GM18508 (cell line): ENCODE results near the gene PBRM1.
"Not testable (repeated sequence)": the region's sequence is repeated elsewhere in the genome, so short reads cannot be mapped to it uniquely, and the experiment has no call there.

Source experiments
- ATAC-seq: cut with Tn5 transposase; IDR thresholded peaks from one replicate; pipeline ENCODE4 v1.9.1; 2021; ENCODE audit warnings: moderate number of reproducible peaks; ENCODE audit not compliant: insufficient read depth, unreplicated experiment

PBRM1 gene

DNA sequence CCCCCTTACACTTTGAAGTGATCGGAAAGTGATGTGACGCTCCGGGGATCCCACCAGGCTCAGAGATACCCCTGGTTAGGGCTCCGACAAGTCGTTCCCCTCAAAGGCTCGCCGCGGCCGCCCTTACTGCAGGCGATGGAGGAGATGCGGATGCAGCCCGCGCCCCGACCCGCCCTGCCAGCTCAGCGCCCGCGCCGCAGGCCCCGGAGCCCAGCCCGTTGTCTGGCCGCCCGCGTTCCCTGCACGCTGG lies 19.6 kb upstream of the PBRM1 start:
- ATAC-seq, result no peak

- ATAC-seq, result no peak
These were observed 19.1 kb upstream of the PBRM1 start for GRCh38 chr3:52704611-52705437.

- ATAC-seq, result no peak
These were observed 17.6 kb upstream of the PBRM1 start for GRCh38 chr3:52703341-52703740.

- no peak for ATAC-seq
These were observed 11.9 kb upstream of the PBRM1 start for GRCh38 chr3:52697632-52697965.

- no peak for ATAC-seq
These were observed 11.3 kb upstream of the PBRM1 start for GRCh38 chr3:52696830-52697631.

- no peak for ATAC-seq
These were observed 10.3 kb upstream of the PBRM1 start for GRCh38 chr3:52695798-52696671.

DNA sequence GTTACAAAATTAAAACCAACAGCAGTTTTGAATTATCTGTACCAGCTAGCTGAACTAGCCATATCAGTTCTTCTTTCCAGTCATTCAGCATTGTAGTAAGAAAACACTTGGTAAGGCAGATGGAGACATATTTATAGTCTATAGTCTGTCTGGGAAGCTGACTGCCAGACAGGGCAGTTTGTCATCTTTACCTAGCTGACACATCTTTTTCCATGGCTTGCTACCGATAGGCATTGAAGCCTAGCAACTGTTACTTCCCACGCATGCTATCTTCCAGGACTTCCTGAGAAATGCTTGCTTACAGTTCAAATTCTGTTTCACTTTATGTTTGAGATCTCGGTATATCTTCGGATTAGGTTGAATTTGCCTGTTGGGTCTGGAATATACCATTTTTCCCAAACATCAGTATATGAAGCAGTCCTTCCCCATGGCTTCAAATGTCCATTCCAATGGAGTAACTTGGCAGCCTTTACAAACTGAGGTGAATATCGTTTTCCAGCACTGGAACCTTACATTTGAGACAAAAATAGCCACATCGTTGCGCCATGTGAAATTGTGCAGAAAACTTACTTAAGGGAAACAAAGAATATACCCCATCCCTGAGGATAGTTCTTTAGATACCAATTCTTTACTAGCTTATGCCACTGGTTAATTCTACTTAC lies 8.9 kb upstream of the PBRM1 start:
- ATAC-seq, result no peak

GRCh38 chr3:52693071-52693470 lies 7.4 kb upstream of the PBRM1 start:
- no peak for ATAC-seq

DNA sequence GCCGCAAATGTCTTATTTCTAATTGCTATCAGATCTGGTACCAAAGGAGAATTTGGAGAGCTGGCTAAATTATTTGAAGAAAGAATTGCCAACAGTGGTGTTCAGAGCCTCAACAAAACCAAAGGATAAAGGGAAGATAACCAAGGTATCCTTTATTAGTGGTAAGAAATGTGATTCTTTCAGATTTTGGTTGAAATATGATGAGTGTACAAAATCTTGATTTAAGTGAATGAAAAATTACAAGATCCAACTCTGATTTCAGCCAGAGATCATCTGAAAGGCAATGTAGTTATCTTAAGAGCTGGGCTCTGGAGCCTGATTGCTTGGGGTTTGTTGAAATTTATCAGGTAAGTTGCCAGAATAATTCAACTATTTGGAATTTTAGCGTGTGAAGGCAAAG lies 4.8 kb upstream of the PBRM1 start:
- no peak for ATAC-seq

DNA sequence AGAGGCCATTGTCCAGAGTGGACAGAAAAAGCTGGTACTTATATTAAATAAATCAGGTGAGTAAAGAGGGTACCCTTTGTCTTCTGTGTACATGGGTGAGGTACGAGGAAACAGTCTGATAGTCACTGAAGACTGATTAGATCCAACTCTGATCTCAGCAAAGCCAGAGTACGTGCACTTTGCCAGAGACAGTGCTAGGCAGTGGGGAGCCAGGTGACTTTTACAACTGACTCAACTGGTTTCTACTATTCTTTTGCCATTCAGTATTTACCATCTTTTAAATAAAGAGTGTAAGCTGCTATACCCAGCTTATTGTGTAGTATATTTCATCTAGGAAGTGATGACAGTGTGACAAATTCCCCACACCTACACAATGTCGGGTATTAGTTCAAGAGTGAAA lies 3.4 kb upstream of the PBRM1 start:
- ATAC-seq, result no peak

GRCh38 chr3:52688266-52688665 lies 2.6 kb upstream of the PBRM1 start:
- no peak for ATAC-seq

DNA sequence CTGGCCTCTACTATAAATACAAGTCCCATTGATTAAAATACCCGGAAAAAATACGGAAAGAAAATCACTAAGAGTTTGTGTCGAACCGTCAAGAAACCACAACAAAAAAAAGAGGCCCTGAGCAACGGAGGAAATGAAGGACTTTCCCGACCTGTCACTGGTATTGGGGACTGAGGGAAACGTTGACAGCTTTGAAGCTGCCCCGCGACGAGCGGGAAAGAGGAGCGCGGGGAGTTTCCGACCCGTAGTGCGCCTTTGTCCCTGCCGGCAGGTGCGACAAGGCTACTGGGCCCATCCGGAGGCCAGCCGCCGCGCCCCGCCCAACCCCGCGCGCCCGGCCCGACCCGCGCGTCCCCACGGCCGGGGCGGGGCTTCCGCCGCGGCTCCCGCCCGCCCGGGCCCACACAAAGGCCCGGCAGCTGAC lies 416 bp downstream of the PBRM1 start:
- ATAC-seq, result peak; percentile 30

- ATAC-seq, result no peak
These were observed 1.5 kb downstream of the PBRM1 start for GRCh38 chr3:52684184-52684583.

GRCh38 chr3:52683611-52684010 lies 2.1 kb downstream of the PBRM1 start:
- no peak for ATAC-seq

- ATAC-seq, result no peak
These were observed 3.7 kb downstream of the PBRM1 start for GRCh38 chr3:52682016-52682415.

DNA sequence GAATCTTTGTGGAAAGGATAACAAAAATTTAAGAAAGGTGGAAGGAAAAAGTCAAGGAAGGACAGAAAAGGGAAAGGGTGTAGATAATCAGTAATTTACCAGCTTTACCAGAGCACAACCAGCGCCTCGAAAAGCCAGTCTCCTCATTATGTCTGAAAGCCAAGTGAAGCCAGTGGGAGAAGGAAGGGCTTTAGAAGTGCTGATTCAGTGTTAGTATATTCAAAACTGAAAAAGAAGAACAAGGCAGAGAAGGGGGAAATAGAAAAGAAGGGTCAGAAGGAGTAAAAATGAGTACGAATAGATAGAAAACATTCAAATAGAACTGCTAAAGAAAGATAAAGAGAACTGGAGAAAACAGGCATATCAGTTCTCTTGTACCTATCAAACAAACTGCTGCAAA lies 4.1 kb downstream of the PBRM1 start:
- no peak for ATAC-seq

GRCh38 chr3:52679811-52680210 lies 5.9 kb downstream of the PBRM1 start:
- ATAC-seq, result no peak

- no peak for ATAC-seq
These were observed 6.5 kb downstream of the PBRM1 start for GRCh38 chr3:52679199-52679538.

DNA sequence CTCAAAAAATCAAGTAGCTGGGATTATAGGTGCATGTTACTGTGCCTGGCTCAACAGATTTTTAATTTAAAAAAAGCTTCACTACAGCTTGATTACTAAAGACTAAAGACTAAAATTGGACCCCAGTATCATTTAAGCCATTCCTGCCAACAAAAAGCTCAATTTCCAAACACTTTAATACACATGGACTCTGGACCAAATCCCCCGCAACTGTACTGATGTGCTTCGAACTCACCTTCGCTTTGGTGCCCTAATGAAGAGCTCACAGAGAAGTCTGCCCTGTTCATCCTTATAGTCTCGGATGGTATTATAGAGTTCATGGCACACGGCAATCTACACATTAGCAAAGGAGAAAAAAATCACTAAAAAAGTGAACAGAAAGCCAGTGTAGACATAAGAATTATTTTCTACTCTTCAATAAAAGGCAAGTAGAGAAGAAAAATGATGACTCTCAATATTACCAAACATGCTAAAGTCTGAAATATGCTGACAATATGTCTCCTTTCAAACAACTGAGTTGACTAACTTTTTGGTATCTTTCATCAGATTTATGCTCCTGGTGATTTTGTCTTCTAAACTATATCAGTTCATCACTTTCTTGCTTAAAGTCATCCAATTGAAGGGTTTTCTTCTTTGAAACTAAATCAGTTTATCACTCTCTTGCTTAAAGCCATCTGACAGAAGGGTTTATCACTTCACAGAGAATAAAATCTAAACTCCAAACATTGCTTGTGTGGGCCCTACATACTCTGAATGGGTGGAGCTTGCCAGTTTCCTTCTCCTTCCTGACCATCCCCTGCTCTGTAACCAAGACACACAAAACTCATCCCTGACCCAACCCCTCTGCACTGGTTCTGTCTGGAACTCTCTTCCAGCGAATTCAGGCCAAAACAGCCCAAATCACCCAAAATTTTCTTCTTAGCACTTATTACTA lies 7.2 kb downstream of the PBRM1 start:
- ATAC-seq, result no peak

GRCh38 chr3:52676201-52676600 lies 9.5 kb downstream of the PBRM1 start:
- not testable (repeated sequence) for ATAC-seq
